Stomach (tissue), 9 donors: ENCODE data around the gene MRPL18. TPM values are rescaled to one million over a fixed set of nuclear protein-coding genes. Genes with fewer than 3 reads are reported as not detected.

Source experiments
- DNase-seq, 2 donors: peaks; one replicate each; pipeline versions ENCODE4 v3.0.0 to v3.0.0-alpha.2; 2013 to 2019
- H3K27ac ChIP-seq, 5 donors: fragments of 200-600 bp in 4 of 5; sonication (generic) in 4 of 5; one replicate each; pipeline ENCODE4 v1.5.1; 2013 to 2019; ENCODE audit warnings: mild to moderate bottlenecking in 1 of 5, moderate library complexity in 1 of 5
- H3K27me3 ChIP-seq, 3 donors: fragments of 200-600 bp; sonication (generic); one replicate each; pipeline ENCODE4 v1.5.1; 2017 to 2019; ENCODE audit warnings: mixed run types in 1 of 3
- H3K36me3 ChIP-seq, 4 donors: fragments of 200-600 bp; sonication (generic); 1 replicate in 3 of 4; 2 replicates in 1 of 4; pipeline ENCODE4 v1.5.1; 2016 to 2019
- H3K4me1 ChIP-seq, 4 donors: fragments of 200-600 bp; sonication (generic); one replicate each; pipeline ENCODE4 v1.5.1; 2016 to 2019
- H3K4me3 ChIP-seq, 4 donors: fragments of 200-600 bp; sonication (generic) in 3 of 4; one replicate each; pipeline ENCODE4 v1.5.1; 2016 to 2019; ENCODE audit warnings: mild to moderate bottlenecking in 1 of 4
- H3K9me3 ChIP-seq, 4 donors: fragments of 200-600 bp; sonication (generic); one replicate each; pipeline ENCODE4 v1.5.1; 2016 to 2019
- EP300 ChIP-seq: sonication (generic); formaldehyde crosslinking; IDR thresholded peaks from one replicate; pipeline ENCODE4 v1.6.1; 2017; ENCODE audit warnings: antibody characterized with exemption
- POLR2A ChIP-seq, 4 donors: fragments of 450-650 bp; IDR thresholded peaks; one replicate each; pipeline ENCODE4 v1.6.1; 2016; ENCODE audit warnings: antibody characterized with exemption in 4 of 4, control low read depth in 2 of 4, mild to moderate bottlenecking in 1 of 4, moderate library complexity in 1 of 4
- POLR2AphosphoS5 ChIP-seq, 3 donors: sonication (generic); formaldehyde crosslinking; IDR thresholded peaks; one replicate each; pipeline ENCODE4 v1.6.1; 2016; ENCODE audit warnings: antibody characterized with exemption in 3 of 3
- WGBS, 5 donors: extraction: QIAGEN DNeasy Blood & Tissue Kit in 3 of 5; methylation state at CpG; one replicate each; pipeline versions ENCODE4 v1.1.5 to v1.1.7; 2013 to 2018; 5-methylcytosine and 5-hydroxymethylcytosine counted together
- intact Hi-C: fragments of 100-400 bp; cut with DNase I; formaldehyde crosslinking; loops from one replicate; pipeline ENCODE4 v1.15.1; 2023; ENCODE audit warnings: low total_unique reads
- polyA plus RNA-seq, 3 donors: library from polyadenylated mRNA; stranded (reverse); fragments of 200-250 nt; gene quantifications; one replicate each; pipeline ENCODE4 v1.2.3, GENCODE V29; 2013
- total RNA-seq, 5 donors: library from RNA; depleted of rRNA; stranded (reverse); fragments of >200 nt; gene quantifications; one replicate each; pipeline versions ENCODE4 v1.1.0 to v1.2.3, GENCODE V29; 2014 to 2016
- TF ChIP-seq, protein P1 (sequence below), 7 experiments: fragments of 450-650 bp in 4 of 7; fragments of 200-600 bp in 3 of 7; sonication (generic) in 3 of 7; IDR thresholded peaks; one replicate each; pipeline ENCODE4 v1.5.1; 2016 to 2019; ENCODE audit warnings: antibody characterized with exemption in 7 of 7, control low read depth in 2 of 7, mild to moderate bottlenecking in 1 of 7
- donor health status: healthy with polysubstance abuse.
- donor health status: Bipolar disorder and iron deficiency.
- donor health status: healthy.

The MRPL18 gene
- total and polyA plus RNA-seq, 8 donors = 3.6 to 105 (median 67.3) TPM

DNA sequence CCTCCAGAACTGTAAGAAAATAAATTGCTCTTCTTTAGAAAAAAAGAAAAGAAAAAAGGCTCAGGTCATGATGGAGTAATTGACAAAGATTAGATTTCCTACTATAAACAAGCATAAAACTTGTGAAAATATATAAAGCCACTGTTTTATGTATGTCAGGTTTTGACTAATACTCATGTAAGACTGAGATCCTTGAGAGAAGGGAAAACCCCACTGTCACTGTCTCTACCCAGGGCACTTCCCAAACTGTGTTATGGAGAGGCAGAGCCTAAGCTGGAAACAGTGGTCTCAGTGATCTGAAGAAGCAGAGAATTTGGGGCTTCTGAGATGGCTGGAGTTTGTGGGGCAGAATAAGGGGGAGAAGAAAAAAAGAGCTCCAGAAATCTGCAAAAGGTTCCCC, 20.8 kb upstream of the MRPL18 start:
- peaks cover 0 to 17% (median 7%) of the 10 kb centered on the region in 4 donors for H3K4me1 ChIP-seq
- H3K36me3 ChIP-seq = peaks cover 12 to 86% (median 73%) of the 10 kb centered on the region in 4 donors
- no peak for DNase-seq
- no peak overlapping the region for H3K4me3 ChIP-seq
- no peaks in the 10 kb centered on the region for H3K9me3 ChIP-seq
- H3K27ac ChIP-seq = no peak overlapping the region
- no peaks in the 10 kb centered on the region for H3K27me3 ChIP-seq
- TF ChIP-seq POLR2A (IDR thresholded peaks at IDR 0.05) (no peak), POLR2AphosphoS5 (IDR thresholded peaks at IDR 0.05) (no peak), EP300 (no peak)
- TF ChIP-seq, protein P1, sequence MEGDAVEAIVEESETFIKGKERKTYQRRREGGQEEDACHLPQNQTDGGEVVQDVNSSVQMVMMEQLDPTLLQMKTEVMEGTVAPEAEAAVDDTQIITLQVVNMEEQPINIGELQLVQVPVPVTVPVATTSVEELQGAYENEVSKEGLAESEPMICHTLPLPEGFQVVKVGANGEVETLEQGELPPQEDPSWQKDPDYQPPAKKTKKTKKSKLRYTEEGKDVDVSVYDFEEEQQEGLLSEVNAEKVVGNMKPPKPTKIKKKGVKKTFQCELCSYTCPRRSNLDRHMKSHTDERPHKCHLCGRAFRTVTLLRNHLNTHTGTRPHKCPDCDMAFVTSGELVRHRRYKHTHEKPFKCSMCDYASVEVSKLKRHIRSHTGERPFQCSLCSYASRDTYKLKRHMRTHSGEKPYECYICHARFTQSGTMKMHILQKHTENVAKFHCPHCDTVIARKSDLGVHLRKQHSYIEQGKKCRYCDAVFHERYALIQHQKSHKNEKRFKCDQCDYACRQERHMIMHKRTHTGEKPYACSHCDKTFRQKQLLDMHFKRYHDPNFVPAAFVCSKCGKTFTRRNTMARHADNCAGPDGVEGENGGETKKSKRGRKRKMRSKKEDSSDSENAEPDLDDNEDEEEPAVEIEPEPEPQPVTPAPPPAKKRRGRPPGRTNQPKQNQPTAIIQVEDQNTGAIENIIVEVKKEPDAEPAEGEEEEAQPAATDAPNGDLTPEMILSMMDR (IDR thresholded peaks at IDR 0.05) = no peak
- intact Hi-C loops = no loop called here

DNA sequence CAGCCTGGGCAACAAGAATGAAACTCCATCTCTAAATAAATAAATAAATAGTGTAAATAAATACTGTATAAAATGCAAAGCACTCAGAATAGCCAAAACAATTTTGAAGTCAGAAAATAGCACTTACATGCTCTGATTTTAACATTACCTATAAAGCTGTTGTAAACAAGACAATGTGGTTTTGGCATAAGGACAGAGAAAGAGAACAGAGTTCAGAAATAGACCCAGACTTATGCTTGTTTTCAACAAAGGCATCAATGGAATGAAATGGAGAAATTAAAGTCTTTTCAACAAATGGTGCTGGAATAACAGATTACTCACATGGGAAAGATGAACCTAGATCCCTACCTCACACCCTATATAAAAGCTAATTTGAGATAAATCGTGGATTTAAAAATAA, 18.1 kb upstream of the MRPL18 start:
- H3K4me1 ChIP-seq = no peaks in the 10 kb centered on the region
- intact Hi-C loops = no loop called here
- H3K36me3 ChIP-seq = peaks cover 9 to 92% (median 84%) of the 10 kb centered on the region in 4 donors
- H3K27ac ChIP-seq = no peak overlapping the region
- H3K9me3 ChIP-seq = no peaks in the 10 kb centered on the region
- H3K4me3 ChIP-seq = no peak overlapping the region
- no peak for DNase-seq
- WGBS, 5 donors = 0 to 70% (median 2%) methylated on average over 1 of the region's 1 CpG
- TF ChIP-seq, protein P1 (IDR thresholded peaks at IDR 0.05) = no peak
- TF ChIP-seq POLR2AphosphoS5 (IDR thresholded peaks at IDR 0.05) = no peak
- H3K27me3 ChIP-seq = no peaks in the 10 kb centered on the region

DNA sequence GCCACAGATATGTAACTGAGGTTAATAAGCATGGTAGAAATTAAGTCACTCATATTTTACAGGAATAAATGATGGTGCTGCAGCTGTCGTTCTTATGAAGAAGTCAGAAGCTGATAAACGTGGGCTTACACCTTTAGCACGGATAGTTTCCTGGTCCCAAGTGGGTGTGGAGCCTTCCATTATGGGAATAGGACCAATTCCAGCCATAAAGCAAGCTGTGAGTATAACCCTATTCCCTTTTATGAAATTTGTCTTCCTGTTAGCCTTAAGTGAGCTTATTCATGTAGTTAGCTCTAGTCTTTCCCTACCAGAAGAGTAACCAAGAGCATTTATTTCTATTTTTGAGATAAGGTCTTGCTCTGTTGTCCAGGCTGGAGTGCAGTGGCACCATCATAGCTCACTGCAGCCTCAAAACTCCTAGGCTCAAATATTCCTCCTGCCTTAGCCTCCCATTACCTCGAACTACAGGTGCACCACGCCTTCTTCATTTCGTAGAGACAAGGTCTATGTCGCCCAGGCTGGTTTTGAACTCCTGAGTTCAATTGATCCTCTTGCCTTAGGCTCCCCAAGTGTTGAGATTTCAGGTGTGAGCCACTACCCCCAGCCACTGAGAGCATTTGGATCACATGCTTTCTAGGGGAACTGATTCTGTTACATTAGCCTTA, 12.9 kb upstream of the MRPL18 start:
- TF ChIP-seq EP300 (no peak), POLR2A (IDR thresholded peaks at IDR 0.05) (no peak), POLR2AphosphoS5 (IDR thresholded peaks at IDR 0.05) (no peak)
- TF ChIP-seq, protein P1 (IDR thresholded peaks at IDR 0.05) = no peak
- Histone ChIP-seq H3K4me3 (no peak overlapping the region), H3K27me3 (no peaks in the 10 kb centered on the region), H3K36me3 (peaks cover 39 to 92% (median 86%) of the 10 kb centered on the region in 4 donors), H3K27ac (no peak overlapping the region), H3K9me3 (no peaks in the 10 kb centered on the region), H3K4me1 (peaks cover 0 to 3% (median 0%) of the 10 kb centered on the region in 4 donors)
- DNase-seq = no peak
- intact Hi-C loops = no loop called here
- WGBS, 5 donors = 67 to 77% (median 69%) methylated on average over 7 of the region's 7 CpGs

DNA sequence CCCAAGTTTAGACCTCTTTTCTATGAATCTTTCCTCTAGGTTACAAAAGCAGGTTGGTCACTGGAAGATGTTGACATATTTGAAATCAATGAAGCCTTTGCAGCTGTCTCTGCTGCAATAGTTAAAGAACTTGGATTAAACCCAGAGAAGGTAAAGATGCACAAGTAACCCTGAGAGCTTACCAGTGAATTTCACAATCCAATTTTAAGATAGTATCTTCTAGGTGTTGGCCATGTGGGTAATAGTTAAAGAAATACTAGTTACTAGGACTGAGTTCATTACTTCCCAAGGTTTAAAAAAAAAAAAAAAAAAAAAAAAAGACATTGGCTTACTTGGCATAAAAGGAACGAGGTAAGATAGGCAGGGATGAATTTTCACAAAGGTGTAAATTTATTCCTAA, 12.1 kb upstream of the MRPL18 start:
- no peak for DNase-seq
- Histone ChIP-seq H3K27me3 (no peaks in the 10 kb centered on the region), H3K36me3 (peaks cover 46 to 92% (median 90%) of the 10 kb centered on the region in 4 donors), H3K4me1 (peaks cover 0 to 7% (median 0%) of the 10 kb centered on the region in 4 donors), H3K27ac (no peak overlapping the region), H3K4me3 (no peak overlapping the region), H3K9me3 (no peaks in the 10 kb centered on the region)
- WGBS, 5 donors = 34 to 62% (median 40%) methylated on average over 1 of the region's 1 CpG
- TF ChIP-seq EP300 = no peak
- no peak for TF ChIP-seq POLR2AphosphoS5 (IDR thresholded peaks at IDR 0.05)
- TF ChIP-seq, protein P1 (IDR thresholded peaks at IDR 0.05) = no peak
- no peak for TF ChIP-seq POLR2A (IDR thresholded peaks at IDR 0.05)
- intact Hi-C loops = no loop called here
